AML-193 (cell line): ENCODE data around the gene AMER3.

Experiments used
- DNase-seq, 2 experiments: peaks; one replicate each; lab custom pipeline; 2025; lab: John Stamatoyannopoulos, UW

The AMER3 gene

GRCh38 chr2:130778781-130779180 is 23.4 kb downstream of the AMER3 start:
- no peak for DNase-seq

DNA sequence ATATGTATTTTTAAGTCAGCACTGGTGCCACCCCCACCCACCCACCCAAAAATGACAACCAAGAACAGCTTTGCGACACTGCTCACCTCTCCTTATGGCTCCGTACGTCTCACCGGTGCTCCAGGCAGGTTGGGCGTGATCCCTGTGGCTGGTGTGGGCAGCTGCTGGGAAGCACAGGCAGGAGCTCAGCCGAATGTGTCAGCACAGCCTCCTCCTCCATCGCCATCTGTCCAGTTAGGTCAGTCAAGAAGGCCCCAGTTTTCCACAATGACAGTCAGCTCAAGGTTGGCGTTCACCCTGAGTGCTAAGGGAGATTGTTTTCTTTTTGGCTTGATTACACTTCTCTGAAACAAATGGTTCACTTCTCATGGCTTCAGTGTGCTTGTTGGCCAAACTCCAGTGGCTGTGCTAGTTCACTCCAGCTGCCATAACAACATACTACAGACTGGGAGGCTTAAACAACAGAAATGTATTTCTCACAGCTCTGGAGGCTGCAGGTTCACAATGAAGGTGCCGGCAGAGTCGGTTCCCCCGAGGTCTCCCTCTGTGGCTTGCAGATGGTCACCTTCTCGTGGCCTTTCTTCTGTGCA is 30.2 kb downstream of the AMER3 start:
- DNase-seq: no peak

GRCh38 chr2:130786076-130786475 is 30.7 kb downstream of the AMER3 start:
- no peak for DNase-seq

- DNase-seq: no peak
Observed at GRCh38 chr2:130787841-130788240, 32.5 kb downstream of the AMER3 start.

DNA sequence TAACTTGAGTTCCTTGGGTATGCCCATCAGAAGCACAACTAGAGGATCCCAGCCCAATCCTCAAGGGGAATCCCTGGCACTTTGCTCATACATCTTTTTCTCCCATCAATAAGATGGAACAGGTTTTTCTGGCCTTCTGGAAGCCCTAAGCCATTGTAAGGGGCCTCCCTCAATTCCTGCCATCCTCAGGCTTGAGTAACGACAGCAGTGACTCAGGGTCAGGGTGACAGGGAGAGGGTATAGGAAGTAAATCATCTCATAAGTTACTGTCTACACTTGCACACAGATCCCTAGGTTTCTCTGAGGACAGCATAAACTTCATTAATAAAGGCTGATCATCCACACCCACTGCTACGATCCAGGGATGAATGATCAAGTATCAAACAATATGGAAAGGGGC is 35.0 kb downstream of the AMER3 start:
- no peak for DNase-seq

DNA sequence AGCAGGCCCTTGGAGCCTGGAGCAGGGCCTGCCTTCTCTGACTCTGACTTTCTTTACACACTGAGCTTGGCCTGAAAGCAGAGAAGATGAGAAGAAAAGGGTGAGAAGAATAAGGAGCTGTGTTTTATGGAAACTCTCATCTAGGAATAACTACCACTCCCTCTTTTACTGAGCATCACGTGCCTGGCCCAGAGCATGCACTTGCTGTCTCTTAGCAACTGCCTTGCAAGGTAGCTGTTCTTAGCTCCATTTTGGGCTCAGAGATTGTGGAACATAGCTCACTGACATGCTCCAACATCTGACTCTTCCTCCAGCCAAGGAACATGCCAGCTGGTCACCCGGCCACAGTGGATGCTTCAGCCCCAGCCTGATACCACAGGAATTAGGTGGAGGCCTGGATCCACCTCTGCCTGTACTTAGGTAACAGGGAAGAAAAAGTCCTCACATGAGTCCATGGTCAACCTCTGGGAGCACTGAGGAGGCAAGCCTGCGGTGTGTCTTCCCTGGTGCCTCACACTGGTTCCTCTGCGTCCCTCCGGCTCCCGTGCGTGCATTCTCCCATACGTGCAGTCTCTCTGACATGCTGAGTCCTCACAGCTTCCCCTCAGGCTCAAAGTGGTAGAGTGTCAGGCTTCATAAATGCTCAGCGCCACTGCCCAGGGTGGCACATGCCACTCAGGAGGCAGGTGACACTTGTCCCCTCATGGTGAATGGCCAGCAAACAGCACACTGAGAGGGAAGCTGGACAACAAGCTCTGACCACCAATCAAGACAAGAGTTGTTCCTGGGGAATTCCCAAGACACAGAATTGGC is 35.7 kb downstream of the AMER3 start:
- no peak for DNase-seq

DNA sequence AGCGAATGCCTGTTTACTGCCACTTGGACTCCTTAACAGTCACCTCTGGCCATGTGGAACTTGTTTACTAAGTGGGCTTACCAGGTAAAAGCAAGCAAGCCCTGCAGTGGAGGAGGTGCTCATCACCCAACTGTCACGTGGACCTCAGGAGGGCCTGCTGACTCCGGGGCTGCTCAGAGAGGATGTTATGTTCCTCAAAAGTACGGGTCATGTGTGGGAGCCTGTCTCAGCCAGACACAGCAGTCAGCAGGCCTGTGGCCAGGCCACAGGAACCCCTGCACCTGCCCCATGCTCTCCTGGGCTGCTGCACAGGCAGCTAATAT is 36.2 kb downstream of the AMER3 start:
- DNase-seq: no peak

DNA sequence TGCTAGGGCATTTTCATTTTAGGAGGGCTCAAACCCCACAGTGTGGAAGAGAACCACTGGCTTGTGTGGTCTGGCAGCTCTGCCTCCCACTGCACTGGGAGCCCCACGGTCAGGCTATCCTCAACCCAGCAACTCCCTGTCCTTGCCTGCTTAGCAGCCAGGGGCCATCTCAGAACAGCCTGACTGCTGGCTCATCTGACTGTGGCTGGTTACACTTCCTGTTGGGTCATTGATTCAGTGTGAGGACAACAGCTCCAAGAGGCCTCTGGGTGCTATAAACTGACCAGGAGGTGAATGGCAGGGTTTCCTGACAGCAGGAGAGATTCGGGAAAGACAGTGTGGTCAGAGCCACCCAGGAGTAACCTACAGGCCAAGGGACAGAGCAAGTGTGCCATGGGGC is 40.1 kb downstream of the AMER3 start:
- DNase-seq: peak; percentile 13 to 31

DNA sequence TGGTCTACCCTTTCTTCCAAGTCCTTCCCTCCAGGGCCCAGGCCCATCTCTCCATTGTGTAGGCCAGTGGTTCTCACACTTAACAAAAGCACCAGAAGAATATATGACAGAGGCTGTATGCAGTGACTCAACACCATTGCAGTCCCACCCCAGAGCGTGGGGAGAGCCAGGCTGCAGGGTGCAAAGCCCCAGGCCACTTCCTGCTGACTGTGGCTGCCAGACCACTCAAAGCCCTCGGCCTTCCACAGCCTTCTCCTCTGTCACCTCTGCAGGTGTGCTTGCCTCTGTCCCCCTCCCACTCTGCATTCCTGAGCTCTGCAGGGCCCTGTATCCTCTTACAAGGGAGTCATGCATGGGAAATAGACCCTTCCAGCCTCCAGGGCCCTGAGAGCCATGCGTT is 41.0 kb downstream of the AMER3 start:
- DNase-seq: no peak

DNA sequence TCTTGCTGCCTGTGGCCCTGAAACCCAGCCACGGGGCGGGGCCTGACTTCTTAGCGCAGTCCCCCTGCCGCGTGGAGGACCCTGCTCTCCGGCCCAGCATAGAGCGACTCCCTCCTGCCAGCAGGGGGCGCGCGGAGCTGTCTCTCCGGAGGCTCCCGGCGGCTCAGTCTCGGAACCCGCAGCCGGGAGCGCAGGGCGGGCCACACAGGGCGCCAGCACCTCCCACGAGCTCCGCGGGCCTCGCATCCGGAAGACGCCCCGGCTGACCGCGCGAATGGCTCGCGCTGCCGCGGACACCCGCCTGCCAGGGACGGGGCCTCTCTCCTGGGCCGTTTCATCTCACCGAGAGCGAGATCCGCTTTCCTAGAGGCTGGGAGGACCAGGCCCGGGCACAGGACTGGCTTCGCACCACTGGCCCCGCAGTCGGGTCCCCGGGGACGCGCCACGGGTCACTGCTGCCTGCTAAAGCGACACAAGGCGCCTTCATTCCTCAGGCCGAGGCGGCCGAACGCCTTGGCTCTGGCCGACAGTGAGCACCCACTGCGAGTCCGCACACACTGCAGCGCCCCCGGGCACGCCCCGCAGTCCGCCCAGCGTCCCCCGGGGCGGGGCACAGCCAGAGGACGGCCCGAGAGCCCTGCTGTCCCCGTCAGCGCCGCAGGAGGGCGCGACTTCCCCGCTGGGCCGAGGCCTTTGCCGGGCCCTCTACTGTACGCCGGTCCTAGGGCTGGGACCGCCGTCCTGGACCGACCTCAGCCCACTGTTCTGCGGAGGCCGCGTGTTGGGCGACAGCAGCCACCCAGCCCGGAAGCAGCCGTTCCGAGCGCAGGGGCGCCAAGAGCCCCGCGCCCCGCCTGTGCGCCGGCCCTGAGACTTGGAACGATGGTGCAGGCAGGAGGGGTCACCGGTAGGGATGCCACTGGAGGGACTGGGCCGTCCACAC is 42.4 kb downstream of the AMER3 start:
- peak; percentile 68 to 76 for DNase-seq

- no peak for DNase-seq
Observed at GRCh38 chr2:130798472-130799218, 43.3 kb downstream of the AMER3 start.

DNA sequence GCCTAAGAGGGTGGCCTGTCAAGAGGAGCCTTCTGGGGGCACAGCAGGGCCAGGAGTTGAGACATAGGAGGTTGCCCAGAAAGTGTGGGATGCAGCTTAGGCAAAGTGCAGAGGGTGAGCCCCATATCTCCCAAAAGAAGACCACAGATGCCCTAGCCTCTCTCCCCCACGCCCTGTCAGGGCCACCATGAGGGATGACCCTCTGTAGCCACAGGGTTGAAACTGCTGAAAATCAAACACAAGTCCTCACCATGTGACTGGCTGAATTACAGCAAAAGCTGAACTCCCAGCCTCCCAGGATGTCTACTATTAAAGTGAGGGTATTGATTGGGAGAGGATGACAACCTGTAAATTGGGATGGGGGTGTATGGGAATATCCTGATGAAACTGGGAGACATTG is 44.0 kb downstream of the AMER3 start:
- DNase-seq: no peak

GRCh38 chr2:130805613-130806012 is 50.3 kb downstream of the AMER3 start:
- DNase-seq: no peak

GRCh38 chr2:130806370-130806769 is 51.0 kb downstream of the AMER3 start:
- DNase-seq: no peak

DNA sequence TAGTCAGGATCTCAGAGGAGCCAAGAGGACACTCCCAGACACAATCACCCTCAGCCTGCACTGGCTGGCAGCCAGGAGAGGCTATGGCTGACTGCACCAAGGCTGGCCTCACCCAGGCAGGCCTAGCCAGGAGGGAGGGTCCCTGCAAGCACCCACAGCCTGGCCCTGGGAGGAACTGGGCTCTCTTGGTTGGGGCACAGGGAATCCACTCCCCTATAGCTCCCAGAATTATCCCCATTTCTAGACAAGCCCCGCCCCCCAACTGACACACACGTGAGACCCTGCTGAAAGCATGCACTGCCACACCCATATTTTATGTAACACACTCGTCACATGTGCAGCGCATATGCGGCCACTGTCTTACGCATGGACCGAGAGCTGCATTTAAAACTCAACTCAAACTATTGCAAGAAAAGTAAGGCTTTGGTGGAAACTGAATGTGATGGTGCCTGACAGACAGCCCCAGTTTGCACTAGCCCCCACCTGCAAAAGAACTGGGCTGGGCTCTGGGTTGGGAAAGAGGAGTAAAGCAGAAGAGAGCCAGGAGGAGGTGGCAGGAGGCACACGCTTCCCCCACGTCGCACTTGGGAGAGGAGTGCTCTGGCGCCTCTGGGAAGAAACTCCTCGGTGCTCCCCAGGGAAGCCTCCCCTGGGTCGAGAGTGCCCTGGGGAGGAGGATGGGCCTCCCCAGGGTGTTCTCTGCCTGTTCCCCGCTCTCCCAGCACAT is 52.5 kb downstream of the AMER3 start:
- no peak for DNase-seq

- no peak for DNase-seq
Observed at GRCh38 chr2:130808482-130809268, 53.3 kb downstream of the AMER3 start.

GRCh38 chr2:130810490-130810889 is 55.1 kb downstream of the AMER3 start:
- no peak for DNase-seq

GRCh38 chr2:130813722-130814121 is 58.4 kb downstream of the AMER3 start:
- DNase-seq: no peak

DNA sequence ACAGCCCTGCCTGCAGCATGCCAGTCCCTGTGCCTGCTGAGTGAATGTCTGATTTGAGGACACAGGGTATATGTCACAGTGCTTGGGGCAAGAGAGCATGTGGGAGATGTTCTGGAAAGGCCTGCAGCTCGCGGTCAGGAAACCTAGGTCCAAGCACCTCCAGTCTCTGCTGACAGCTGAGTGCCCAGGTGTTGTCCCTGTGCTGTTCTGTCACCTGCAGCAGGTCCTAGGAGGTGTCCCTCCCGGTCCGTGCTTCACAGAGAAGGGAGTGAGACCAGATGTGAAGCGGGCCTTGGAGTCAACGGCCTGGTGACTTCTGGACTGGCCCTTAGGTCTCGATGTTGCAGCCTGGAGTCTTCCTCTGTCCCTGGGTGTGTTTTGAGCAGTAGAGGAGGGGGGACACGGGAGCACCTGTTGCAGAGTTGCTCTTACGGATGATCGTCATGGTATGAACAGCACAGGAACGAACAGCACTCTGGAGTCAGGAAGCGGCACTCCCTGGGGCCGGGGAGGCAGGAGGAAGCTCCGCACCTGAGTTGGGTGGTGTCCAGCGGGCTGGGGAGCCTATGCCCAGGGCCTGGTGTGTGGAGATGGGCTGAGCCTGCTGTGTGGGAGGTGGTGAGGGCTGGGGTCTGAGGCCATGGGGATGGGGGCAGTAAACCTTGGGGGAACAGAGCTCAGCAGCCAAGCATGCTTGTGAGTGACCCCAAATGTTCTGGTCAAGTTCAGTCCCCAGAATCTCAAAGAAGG is 59.8 kb downstream of the AMER3 start:
- DNase-seq: no peak
